Gastroesophageal sphincter (tissue), 3 donors: ENCODE results near the gene INAVA.

Source experiments
- CTCF ChIP-seq, 4 experiments: fragments of 200-600 bp in 2 of 4; fragments of 450-650 bp in 2 of 4; sonication (generic) in 1 of 4; IDR thresholded peaks; one replicate each; pipeline ENCODE4 v1.5.1; 2017 to 2019; ENCODE audit warnings: antibody characterized with exemption in 4 of 4, mild to moderate bottlenecking in 2 of 4, moderate library complexity in 2 of 4
- POLR2A ChIP-seq, 2 donors: fragments of 450-650 bp; IDR thresholded peaks; one replicate each; pipeline ENCODE4 v1.6.1; 2017; ENCODE audit warnings: antibody characterized with exemption in 2 of 2, mild to moderate bottlenecking in 2 of 2, moderate library complexity in 1 of 2

- no peak for TF ChIP-seq POLR2A (IDR thresholded peaks at IDR 0.05)
- no peak for TF ChIP-seq CTCF (IDR thresholded peaks at IDR 0.05)
Measured at GRCh38 chr1:200899015-200899386, 4.3 kb downstream of the INAVA start.
